GM19324 (cell line): ENCODE data around the gene PPP1R2.

Source experiments
- ATAC-seq: cut with Tn5 transposase; IDR thresholded peaks from one replicate; pipeline ENCODE4 v1.9.1; 2021; ENCODE audit warnings: mild to moderate bottlenecking, moderate library complexity; ENCODE audit not compliant: unreplicated experiment, low FRiP score

Gene PPP1R2

DNA sequence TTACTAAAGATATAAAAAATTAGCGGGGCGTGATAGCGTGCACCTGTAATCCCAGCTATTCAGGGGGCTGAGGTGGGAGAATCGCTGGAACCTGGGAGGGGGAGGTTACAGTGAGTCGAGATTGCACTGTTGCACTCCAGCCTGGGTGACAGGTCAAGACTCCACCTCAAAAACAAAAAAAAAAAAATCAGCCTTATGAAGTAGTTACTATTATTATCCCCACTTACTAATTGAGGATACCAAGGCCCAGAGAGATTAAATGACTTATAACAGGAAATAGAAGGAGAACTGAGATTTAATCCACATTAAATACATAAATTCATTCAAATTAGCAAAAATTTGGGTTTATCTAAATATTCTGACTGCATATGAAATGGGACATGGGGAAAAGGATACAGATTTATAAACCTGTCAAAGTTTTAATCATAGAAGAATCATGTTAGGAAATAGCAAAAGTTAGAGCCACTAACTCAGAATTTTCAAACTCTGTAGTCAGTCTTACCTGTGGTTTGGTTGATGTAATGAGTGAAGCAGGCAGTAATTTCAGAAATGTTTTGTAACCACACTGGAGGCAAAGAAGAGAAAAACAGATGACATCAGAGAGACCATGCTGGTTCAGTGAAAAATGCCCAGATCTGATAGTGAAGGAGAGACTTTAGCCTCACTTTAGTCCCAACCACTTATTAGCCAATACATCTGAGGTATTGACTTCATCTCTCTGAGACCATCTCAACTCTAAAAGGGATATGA is 75.3 kb downstream of the PPP1R2 start:
- ATAC-seq, result no peak

DNA sequence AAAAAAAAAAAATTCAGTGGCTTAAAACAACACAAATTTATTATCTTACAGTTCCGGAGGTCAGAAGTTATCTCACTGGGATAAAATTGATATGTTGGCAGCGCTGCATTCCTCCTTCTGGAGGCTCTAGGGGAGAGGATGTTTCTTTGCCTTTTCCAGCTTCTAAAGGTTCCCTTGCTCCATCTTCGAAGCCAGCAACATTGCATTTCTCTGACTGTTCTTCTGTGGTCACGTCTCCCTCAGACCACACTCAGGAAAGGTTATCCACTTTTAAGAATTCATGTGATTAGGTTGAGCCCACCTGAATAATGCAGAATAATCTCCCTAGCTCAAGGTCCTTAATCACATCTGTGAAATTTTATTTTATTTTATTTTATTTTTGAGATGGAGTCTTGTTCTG is 76.9 kb downstream of the PPP1R2 start:
- no peak for ATAC-seq
